GM18526 (cell line): Measurements from ENCODE around the gene F11.

ENCODE experiments used
- POLR2A ChIP-seq: IDR thresholded peaks from 3 replicates; pipeline ENCODE4 v1.6.1; 2011; ENCODE audit not compliant: insufficient read length; ENCODE audit errors: extremely low read depth

F11 gene

GRCh38 chr4:186243331-186243730 lies 22.7 kb upstream of the F11 start:
- TF ChIP-seq POLR2A, result no peak

DNA sequence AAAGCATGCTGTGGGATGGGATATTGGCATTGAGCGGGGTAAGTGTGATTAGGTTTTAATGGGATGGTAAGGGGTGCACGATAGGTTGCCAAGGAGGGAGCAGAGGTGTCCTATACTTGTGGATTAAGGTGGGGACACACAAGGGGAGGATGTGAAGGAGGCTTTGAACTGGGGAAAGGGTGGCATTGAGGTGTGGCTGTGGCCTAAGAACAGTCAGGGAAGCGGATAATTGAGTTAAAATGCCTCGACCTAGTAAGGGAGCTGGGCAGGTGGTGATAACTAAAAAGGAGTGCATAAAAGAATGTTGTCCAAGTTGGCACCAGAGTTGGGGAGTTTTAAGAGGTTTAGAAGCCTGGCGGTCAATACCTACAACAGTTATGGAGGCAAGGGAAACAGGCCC lies 21.2 kb upstream of the F11 start:
- no peak for TF ChIP-seq POLR2A

- no peak for TF ChIP-seq POLR2A
Measured at GRCh38 chr4:186248643-186249042, 17.3 kb upstream of the F11 start.

GRCh38 chr4:186249785-186250754 lies 15.9 kb upstream of the F11 start:
- no peak for TF ChIP-seq POLR2A

DNA sequence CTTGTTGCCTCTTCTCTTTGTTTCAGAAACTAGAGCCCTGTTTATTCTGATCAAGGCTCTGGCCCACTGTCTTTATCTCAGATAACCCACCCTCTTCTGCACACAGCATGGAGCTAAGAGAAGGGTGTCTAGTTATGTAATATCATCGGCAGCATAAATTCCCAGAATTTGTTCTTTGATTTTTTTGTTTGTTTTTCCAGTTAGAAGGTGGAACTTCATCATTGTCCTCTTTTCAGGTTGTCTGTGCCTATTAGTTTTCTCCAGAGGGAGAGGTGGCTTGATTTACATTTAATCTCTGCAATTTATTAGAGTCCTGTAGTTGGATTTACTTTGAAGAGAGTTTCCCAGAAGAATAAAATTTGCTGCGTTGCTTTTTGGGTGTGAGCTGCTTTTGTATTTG lies 15.2 kb upstream of the F11 start:
- no peak for TF ChIP-seq POLR2A

DNA sequence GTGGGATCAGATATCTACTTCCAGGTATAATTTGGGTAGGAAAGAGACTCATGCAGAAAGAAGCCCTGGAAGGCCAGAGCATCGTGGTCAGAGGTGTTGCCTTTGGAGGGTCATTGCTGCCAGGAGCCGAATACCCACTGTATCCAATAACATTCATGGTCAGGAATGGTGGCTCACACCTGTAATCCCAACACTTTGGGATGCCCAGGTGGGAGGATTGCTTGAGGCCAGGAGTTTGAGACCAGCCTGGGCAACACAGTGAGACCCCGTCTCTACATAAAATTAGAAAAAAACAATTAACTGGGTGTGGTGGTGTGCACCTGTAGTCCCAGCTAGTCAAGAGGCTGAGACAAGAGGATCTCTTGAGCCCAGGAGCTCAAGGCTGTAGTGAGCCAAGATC lies 10.9 kb upstream of the F11 start:
- no peak for TF ChIP-seq POLR2A

DNA sequence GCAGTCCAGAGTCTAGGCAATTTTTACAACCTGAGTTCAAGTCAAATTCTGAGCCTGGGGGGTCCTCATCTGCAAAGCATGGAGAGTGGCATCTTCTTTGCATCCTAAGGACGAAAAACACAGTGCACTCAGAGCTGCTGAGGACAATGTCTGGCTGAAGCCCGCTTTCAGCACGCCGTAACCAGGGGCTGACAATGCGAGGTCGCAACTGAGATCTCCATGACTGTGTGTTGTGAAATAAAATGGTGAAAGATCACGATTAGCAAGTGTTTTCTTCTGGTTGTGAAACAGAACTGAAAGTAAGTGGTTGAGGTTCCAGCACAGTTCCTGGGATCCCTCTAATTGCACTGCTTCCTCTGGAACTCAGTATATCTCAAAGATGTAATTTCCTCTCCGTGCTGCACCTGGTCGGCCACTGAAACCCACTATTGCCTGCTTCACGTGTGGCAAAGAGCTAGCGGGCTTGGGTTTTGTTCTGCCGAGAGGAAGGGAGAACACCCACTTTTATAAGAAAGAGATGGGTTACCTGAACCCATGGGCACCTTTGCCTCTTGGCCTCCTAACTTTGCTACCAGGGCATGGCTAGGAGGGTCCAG lies 7.7 kb upstream of the F11 start:
- TF ChIP-seq POLR2A, result no peak

- no peak for TF ChIP-seq POLR2A
Measured at GRCh38 chr4:186260117-186260503, 5.9 kb upstream of the F11 start.

DNA sequence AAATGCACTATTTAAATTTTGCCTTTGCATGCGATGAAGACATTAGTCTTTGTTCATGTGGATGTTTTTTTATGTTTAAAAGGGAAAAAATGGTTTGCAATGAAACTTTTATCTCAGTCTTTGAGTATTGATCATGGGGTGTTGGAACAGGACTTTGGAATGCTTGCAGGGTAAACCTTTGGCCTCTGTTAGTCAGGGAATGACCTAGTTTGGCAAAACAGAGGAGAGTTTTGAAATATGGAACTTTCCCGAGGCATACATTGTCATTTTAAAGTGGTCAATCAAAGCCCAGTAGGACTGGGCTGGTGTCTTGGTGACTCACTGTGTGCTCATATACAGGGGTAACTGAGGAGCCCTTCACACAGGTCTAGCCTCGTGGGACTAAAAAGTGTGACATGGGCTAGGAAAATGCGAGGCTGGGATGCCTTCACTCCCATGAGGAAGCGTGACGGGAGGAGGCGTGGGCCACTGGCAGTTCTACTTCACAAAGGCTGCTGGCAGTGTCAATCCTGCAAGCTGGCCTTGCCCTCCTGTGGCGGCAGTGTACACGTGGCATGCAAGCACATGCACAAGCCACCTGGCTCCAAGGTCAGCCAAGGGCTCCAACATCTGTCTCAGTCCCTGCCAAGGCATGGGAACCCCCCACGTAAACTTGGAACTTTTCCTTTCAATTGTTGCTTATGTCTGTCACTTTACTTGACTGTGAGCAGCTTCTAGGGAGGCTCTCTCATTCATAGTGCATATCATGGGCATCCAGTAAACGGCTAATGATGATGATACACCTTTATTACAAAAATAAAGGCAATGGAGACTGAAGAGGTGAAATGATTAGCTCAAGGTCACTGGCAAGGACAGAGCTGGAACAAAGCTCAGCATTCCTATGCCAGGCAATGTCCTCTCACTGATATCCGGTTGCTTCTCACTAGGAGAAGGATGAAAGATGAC lies 5.2 kb upstream of the F11 start:
- TF ChIP-seq POLR2A, result no peak

- TF ChIP-seq POLR2A, result no peak
Measured at GRCh38 chr4:186264660-186265059, 1.3 kb upstream of the F11 start.

DNA sequence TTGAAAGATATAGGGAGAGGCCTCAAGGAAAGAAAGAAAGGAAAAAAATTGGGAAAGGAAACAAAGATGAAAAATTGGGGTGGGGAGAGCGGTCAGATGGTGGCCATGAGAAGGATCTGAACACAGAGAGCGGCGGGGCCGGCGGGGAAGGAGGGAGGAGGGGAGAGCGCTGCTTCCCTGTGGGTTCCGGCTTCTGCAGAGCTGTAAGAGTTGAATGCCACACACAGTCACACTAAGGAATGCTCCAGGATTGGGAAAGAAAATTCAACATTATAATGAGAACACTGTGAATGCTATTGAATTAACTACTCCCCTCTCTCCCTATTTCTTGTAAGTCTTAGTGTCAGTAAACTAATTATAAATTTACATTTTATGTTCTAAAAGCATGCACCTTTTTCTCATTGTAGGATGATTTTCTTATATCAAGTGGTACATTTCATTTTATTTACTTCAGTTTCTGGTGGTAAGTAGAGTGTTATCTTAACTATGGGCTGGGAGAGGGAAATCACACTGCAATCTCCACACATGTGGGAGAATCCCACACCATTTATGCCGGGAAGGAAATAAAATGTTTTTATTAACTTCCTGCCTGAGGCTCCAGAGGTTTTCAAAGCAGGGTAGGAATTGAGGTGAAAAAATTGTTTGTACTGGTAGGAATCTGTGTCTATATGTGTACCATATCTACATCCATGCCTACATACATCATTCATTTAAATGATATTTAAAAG lies 904 bp downstream of the F11 start:
- no peak for TF ChIP-seq POLR2A

GRCh38 chr4:186271081-186271678 lies 5.2 kb downstream of the F11 start:
- TF ChIP-seq POLR2A, result no peak

- no peak for TF ChIP-seq POLR2A
Measured at GRCh38 chr4:186272699-186273391, 6.9 kb downstream of the F11 start.

DNA sequence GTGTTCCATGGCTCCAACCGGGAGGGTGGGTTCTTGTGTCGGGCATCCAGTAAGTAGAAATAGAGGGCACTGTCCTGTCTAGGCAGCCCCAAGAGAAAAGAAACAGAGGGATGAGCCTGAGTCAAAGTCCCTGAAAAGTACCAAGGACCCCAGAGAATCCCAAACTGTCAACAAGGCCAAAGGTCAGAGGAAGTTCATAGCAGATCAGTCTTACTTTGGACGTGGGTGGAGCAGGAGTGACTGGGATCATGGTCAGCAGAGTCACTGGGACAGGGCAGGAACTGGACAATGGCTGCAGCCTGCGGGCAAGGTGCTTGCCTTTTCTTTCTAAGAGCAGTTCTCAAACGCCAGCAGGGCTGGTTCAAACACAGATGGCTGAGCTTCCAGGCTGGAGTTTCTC lies 17.3 kb downstream of the F11 start:
- no peak for TF ChIP-seq POLR2A
